ENCODE results near the gene SNX7.

GRCh38 chr1:98733782-98734112 is 72.2 kb downstream of the SNX7 start:
- TF ChIP-seq CTCF (conservative IDR thresholded peaks at IDR 0.05 in 1 of 2, IDR thresholded peaks at IDR 0.05 in 1 of 2; ENCODE audit: low read depth in 1 of 2, low read length in 2 of 2) (no peak), EZH2 (IDR thresholded peaks at IDR 0.05; ENCODE audit: low read length, missing control alignments) (no peak)
